H9 (cell line): Measurements from ENCODE around the gene TREML4. TPM values are rescaled to one million over a fixed set of nuclear protein-coding genes. Genes with fewer than 3 reads are reported as not detected.
A peak's percentile ranks its signal among the peaks of the same experiment; 100 is the strongest.

Experiments used
- DNase-seq: peaks from one replicate; pipeline ENCODE4 v3.0.0-alpha.2; 2017
- H2AFZ ChIP-seq: one replicate; pipeline ENCODE4 v1.6.1; 2013; ENCODE audit warnings: mild to moderate bottlenecking, low read length, control low read depth, moderate library complexity
- H2AK5ac ChIP-seq: 2 replicates; pipeline ENCODE4 v1.6.1; 2013; ENCODE audit warnings: low read length, control low read depth, mixed read lengths; ENCODE audit not compliant: insufficient read length
- H2BK120ac ChIP-seq: one replicate; pipeline ENCODE4 v1.6.1; 2013; ENCODE audit warnings: low read depth, mild to moderate bottlenecking, low read length, control low read depth, inconsistent platforms; ENCODE audit not compliant: poor library complexity, severe bottlenecking
- H2BK12ac ChIP-seq: 2 replicates; pipeline ENCODE4 v1.6.1; 2013; ENCODE audit warnings: low read length, control low read depth, mixed read lengths, low read depth; ENCODE audit not compliant: insufficient read length
- H2BK15ac ChIP-seq: 2 replicates; pipeline ENCODE4 v1.6.1; 2013; ENCODE audit warnings: low read depth, low read length, control low read depth
- H2BK20ac ChIP-seq: one replicate; pipeline ENCODE4 v1.6.1; 2013; ENCODE audit warnings: low read depth, mild to moderate bottlenecking, low read length, control low read depth, inconsistent platforms; ENCODE audit not compliant: poor library complexity, severe bottlenecking
- H2BK5ac ChIP-seq: 2 replicates; pipeline ENCODE4 v1.6.1; 2013; ENCODE audit warnings: low read length, control low read depth, mixed read lengths; ENCODE audit not compliant: insufficient read length
- H3K14ac ChIP-seq: 2 replicates; pipeline ENCODE4 v1.6.1; 2013; ENCODE audit warnings: low read length, control low read depth; ENCODE audit not compliant: insufficient read depth
- H3K18ac ChIP-seq: 2 replicates; pipeline ENCODE4 v1.6.1; 2013; ENCODE audit warnings: low read depth, mild to moderate bottlenecking, mixed read lengths, low read length, control low read depth; ENCODE audit not compliant: insufficient read length
- H3K23ac ChIP-seq: 2 replicates; pipeline ENCODE4 v1.6.1; 2013; ENCODE audit warnings: low read length, control low read depth, mixed read lengths, low read depth; ENCODE audit not compliant: insufficient read length
- H3K23me2 ChIP-seq: 2 replicates; pipeline ENCODE4 v1.6.1; 2013; ENCODE audit warnings: low read depth, mild to moderate bottlenecking, mixed read lengths, low read length, control low read depth; ENCODE audit not compliant: insufficient read length, poor library complexity, severe bottlenecking
- H3K27ac ChIP-seq: 2 replicates; pipeline ENCODE4 v1.5.1; 2013; ENCODE audit warnings: low read length, control low read depth, mixed read lengths, low read depth; ENCODE audit not compliant: insufficient read length
- H3K27me3 ChIP-seq: 2 replicates; pipeline ENCODE4 v1.6.1; 2013; ENCODE audit warnings: low read length, control low read depth, inconsistent platforms; ENCODE audit not compliant: insufficient read depth
- H3K4ac ChIP-seq: 2 replicates; pipeline ENCODE4 v1.6.1; 2013; ENCODE audit warnings: low read depth, mild to moderate bottlenecking, control low read depth, inconsistent platforms, low read length, moderate library complexity
- H3K4me1 ChIP-seq: 2 replicates; pipeline ENCODE4 v1.6.1; 2013; ENCODE audit warnings: low read length, control low read depth, inconsistent platforms; ENCODE audit not compliant: insufficient read depth
- H3K4me2 ChIP-seq: 2 replicates; pipeline ENCODE4 v1.6.1; 2013; ENCODE audit warnings: low read length, control low read depth, mixed read lengths; ENCODE audit not compliant: insufficient read length, insufficient read depth
- H3K56ac ChIP-seq: 2 replicates; pipeline ENCODE4 v1.6.1; 2013; ENCODE audit warnings: low read depth, mild to moderate bottlenecking, mixed read lengths, low read length, control low read depth; ENCODE audit not compliant: insufficient read length
- H3K79me1 ChIP-seq: 2 replicates; pipeline ENCODE4 v1.6.1; 2013; ENCODE audit warnings: low read depth, mild to moderate bottlenecking, moderate library complexity, low read length, control low read depth, inconsistent platforms; ENCODE audit not compliant: insufficient read depth, poor library complexity, severe bottlenecking
- H3K79me2 ChIP-seq: 2 replicates; pipeline ENCODE4 v1.6.1; 2013; ENCODE audit warnings: low read length, control low read depth, inconsistent platforms; ENCODE audit not compliant: insufficient read depth
- H3K9ac ChIP-seq: 2 replicates; pipeline ENCODE4 v1.6.1; 2013; ENCODE audit warnings: low read length, control low read depth, mixed read lengths; ENCODE audit not compliant: insufficient read length; ENCODE audit errors: extremely low read depth
- H3K9me3 ChIP-seq: one replicate; pipeline ENCODE4 v1.6.1; 2013; ENCODE audit warnings: low read depth, low read length, inconsistent platforms; ENCODE audit not compliant: control insufficient read depth
- H3T11ph ChIP-seq: one replicate; pipeline ENCODE4 v1.6.1; 2013; ENCODE audit warnings: mild to moderate bottlenecking, low read length, control low read depth, inconsistent platforms
- H4K20me1 ChIP-seq: one replicate; pipeline ENCODE4 v1.6.1; 2013; ENCODE audit not compliant: control insufficient read depth, insufficient read length, insufficient read depth
- H4K5ac ChIP-seq: 2 replicates; pipeline ENCODE4 v1.6.1; 2013; ENCODE audit warnings: low read depth, mild to moderate bottlenecking, mixed read lengths, low read length, control low read depth; ENCODE audit not compliant: insufficient read length
- H4K8ac ChIP-seq: replicated peaks from 2 replicates; pipeline ENCODE4 v1.6.1; 2013; ENCODE audit warnings: low read length, control low read depth, mixed read lengths, low read depth; ENCODE audit not compliant: insufficient read length
- H4K91ac ChIP-seq: 2 replicates; pipeline ENCODE4 v1.6.1; 2013; ENCODE audit warnings: low read depth, mild to moderate bottlenecking, moderate library complexity, mixed read lengths, low read length, control low read depth; ENCODE audit not compliant: insufficient read length
- H3K27ac Mint-ChIP-seq, 3 experiments: 2 replicates in 2 of 3; 3 replicates in 1 of 3; pipeline ENCODE4 v1.8.0; 2020 to 2021; ENCODE audit warnings: mixed read lengths in 3 of 3, mild to moderate bottlenecking in 1 of 3, moderate library complexity in 1 of 3
- H3K27me3 Mint-ChIP-seq: 2 replicates; pipeline ENCODE4 v1.8.0; 2021; ENCODE audit warnings: low read depth, mild to moderate bottlenecking, moderate library complexity, mixed read lengths
- H3K36me3 Mint-ChIP-seq, 3 experiments: 2 replicates in 2 of 3; 3 replicates in 1 of 3; pipeline ENCODE4 v1.8.0; 2020 to 2021; ENCODE audit warnings: low read depth in 3 of 3, mixed read lengths in 3 of 3; ENCODE audit not compliant: insufficient read depth in 1 of 3
- H3K4me1 Mint-ChIP-seq, 2 experiments: 2 replicates each; pipeline ENCODE4 v1.8.0; 2020; ENCODE audit warnings: mixed read lengths in 2 of 2
- H3K4me3 Mint-ChIP-seq, 2 experiments: 2 replicates in 1 of 2; 3 replicates in 1 of 2; pipeline ENCODE4 v1.8.0; 2020 to 2021; ENCODE audit warnings: mild to moderate bottlenecking in 2 of 2, mixed read lengths in 2 of 2, moderate library complexity in 1 of 2
- H3K9me3 Mint-ChIP-seq, 2 experiments: 2 replicates in 1 of 2; 3 replicates in 1 of 2; pipeline ENCODE4 v1.8.0; 2020; ENCODE audit warnings: mild to moderate bottlenecking in 2 of 2, mixed read lengths in 2 of 2, moderate library complexity in 1 of 2
- CTCF ChIP-seq: fragments of 200-600 bp; sonication (generic); conservative IDR thresholded peaks from 3 replicates; pipeline ENCODE4 v1.8.0; 2021; ENCODE audit warnings: antibody characterized with exemption, mild to moderate bottlenecking
- WGBS: extraction: QIAGEN DNeasy Blood & Tissue Kit; methylation state at CpG from one replicate; pipeline ENCODE4 v1.1.7; 2013; ENCODE audit warnings: missing lambda C conversion rate, low lambda C conversion rate, mixed read lengths; ENCODE audit not compliant: insufficient read length; ENCODE audit errors: extremely low coverage; 5-methylcytosine and 5-hydroxymethylcytosine counted together
- total RNA-seq: library from RNA; stranded (reverse); gene quantifications from 2 replicates; pipeline ENCODE4 v1.2.1, GENCODE V29; 2021

Gene TREML4
- total RNA-seq, 1 experiment from 2014 or later, result not detected

- no peak for DNase-seq
- no peak overlapping the region for H2AFZ ChIP-seq
- peaks cover 23% of the 10 kb centered on the region for H3K27me3 Mint-ChIP-seq
- no peak overlapping the region for H3K27ac ChIP-seq
- no peak overlapping the region for H2BK5ac ChIP-seq
- no peak overlapping the region for H3K4me3 Mint-ChIP-seq
- no peaks in the 10 kb centered on the region for H3K79me2 ChIP-seq
- no peak overlapping the region for H4K5ac ChIP-seq
- no CpG with 5 or more reads among the region's 7 CpGs for WGBS
- H3K4me1 Mint-ChIP-seq, result no peaks in the 10 kb centered on the region
- H4K8ac ChIP-seq, result no peak overlapping the region
- no peak overlapping the region for H3K18ac ChIP-seq
- no peaks in the 10 kb centered on the region for H3K27me3 ChIP-seq
- no peak overlapping the region for H2BK120ac ChIP-seq
- no peaks in the 10 kb centered on the region for H3K9me3 ChIP-seq
- H3K79me1 ChIP-seq, result no peaks in the 10 kb centered on the region
- H2BK15ac ChIP-seq, result no peak overlapping the region
- H3K4me1 ChIP-seq, result no peaks in the 10 kb centered on the region
- no peak overlapping the region for H3K4ac ChIP-seq
- H3K9ac ChIP-seq, result no peak overlapping the region
- H3K23me2 ChIP-seq, result no peaks in the 10 kb centered on the region
- H4K91ac ChIP-seq, result no peak overlapping the region
- no peaks in the 10 kb centered on the region for H3K36me3 Mint-ChIP-seq
- H3T11ph ChIP-seq, result no peak overlapping the region
- peak overlapping the region in 1 of 3 experiments; percentile 26; a peak in 2 of 7 replicates for H3K27ac Mint-ChIP-seq
- no peak for TF ChIP-seq CTCF
- no peaks in the 10 kb centered on the region for H4K20me1 ChIP-seq
- no peak overlapping the region for H3K4me2 ChIP-seq
- no peak overlapping the region for H2AK5ac ChIP-seq
- no peaks in the 10 kb centered on the region for H3K9me3 Mint-ChIP-seq
- no peak overlapping the region for H3K23ac ChIP-seq
- H2BK12ac ChIP-seq, result no peak overlapping the region
- no peak overlapping the region for H3K56ac ChIP-seq
- H2BK20ac ChIP-seq, result no peak overlapping the region
- no peak overlapping the region for H3K14ac ChIP-seq
These were observed 43.8 kb downstream of the TREML4 start for GRCh38 chr6:41271901-41272395.
